Esophagus squamous epithelium (tissue), 5 donors: ENCODE data around the gene CFAP119. TPM values are rescaled to one million over a fixed set of nuclear protein-coding genes. Genes with fewer than 3 reads are reported as not detected.

Experiments used
- DNase-seq: peaks from one replicate; lab custom pipeline; 2025; lab: John Stamatoyannopoulos, UW
- H3K27ac ChIP-seq, 4 donors: fragments of 200-600 bp; sonication (generic); one replicate each; pipeline ENCODE4 v1.5.1; 2016 to 2019; ENCODE audit warnings: mild to moderate bottlenecking in 1 of 4
- H3K27me3 ChIP-seq, 4 donors: fragments of 200-600 bp; sonication (generic); 1 replicate in 3 of 4; 2 replicates in 1 of 4; pipeline versions ENCODE4 v1.5.1 to v1.6.0; 2017 to 2021; ENCODE audit warnings: antibody characterized with exemption in 1 of 4
- H3K36me3 ChIP-seq, 3 donors: fragments of 200-600 bp; sonication (generic); one replicate each; pipeline ENCODE4 v1.5.1; 2016 to 2019
- H3K4me1 ChIP-seq, 3 donors: fragments of 200-600 bp; sonication (generic); one replicate each; pipeline ENCODE4 v1.5.1; 2017 to 2019
- H3K4me3 ChIP-seq, 4 donors: fragments of 200-600 bp; sonication (generic); 1 replicate in 3 of 4; 2 replicates in 1 of 4; pipeline ENCODE4 v1.5.1; 2016 to 2019; ENCODE audit warnings: mild to moderate bottlenecking in 2 of 4, moderate library complexity in 1 of 4
- H3K9me3 ChIP-seq, 3 donors: fragments of 200-600 bp; sonication (generic); one replicate each; pipeline ENCODE4 v1.5.1; 2016 to 2019
- POLR2A ChIP-seq, 4 donors: fragments of 450-650 bp; IDR thresholded peaks; one replicate each; pipeline ENCODE4 v1.6.1; 2017; ENCODE audit warnings: antibody characterized with exemption in 4 of 4, mild to moderate bottlenecking in 4 of 4, moderate library complexity in 3 of 4
- WGBS, 2 donors: methylation state at CpG; one replicate each; pipeline ENCODE4 v1.1.5; 2018; 5-methylcytosine and 5-hydroxymethylcytosine counted together
- intact Hi-C: fragments of 100-400 bp; cut with DNase I; formaldehyde crosslinking; loops from one replicate; pipeline ENCODE4 v1.15.0; 2022
- total RNA-seq, 4 donors: library from RNA; depleted of rRNA; stranded (reverse); fragments of >200 nt; gene quantifications; one replicate each; pipeline ENCODE4 v1.1.0, GENCODE V29; 2016
- TF ChIP-seq, protein P1 (sequence below), 6 experiments: fragments of 450-650 bp in 4 of 6; fragments of 200-600 bp in 2 of 6; sonication (generic) in 2 of 6; IDR thresholded peaks; one replicate each; pipeline ENCODE4 v1.5.1; 2016 to 2019; ENCODE audit warnings: antibody characterized with exemption in 6 of 6, mild to moderate bottlenecking in 4 of 6, moderate library complexity in 4 of 6
- donor health status: DM: yes; HTN: yes; CAD: no.

Gene CFAP119
- total RNA-seq, 4 donors from 2014 or later: 1.3 to 5.0 (median 3.4) TPM; not detected in 1

DNA sequence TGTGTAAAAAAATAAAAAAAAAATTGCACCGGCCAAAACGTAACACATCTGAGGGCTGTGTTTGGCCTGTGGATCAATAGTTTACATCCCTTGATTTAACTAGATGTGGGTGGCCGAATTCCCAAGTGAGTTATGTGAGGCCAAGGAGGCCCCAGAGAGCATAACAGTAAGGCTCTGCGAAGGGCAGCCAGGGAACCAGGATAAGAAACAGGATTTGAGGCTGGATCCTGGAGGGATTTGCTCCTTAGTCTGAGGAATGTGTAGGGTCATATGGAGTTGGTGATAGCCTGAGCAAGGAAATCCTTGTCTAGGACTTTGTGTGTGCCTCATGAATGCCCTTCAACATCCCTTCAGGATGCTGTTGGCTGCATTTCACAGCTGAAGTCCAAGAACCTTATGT, 11.7 kb downstream of the CFAP119 start:
- TF ChIP-seq, protein P1, sequence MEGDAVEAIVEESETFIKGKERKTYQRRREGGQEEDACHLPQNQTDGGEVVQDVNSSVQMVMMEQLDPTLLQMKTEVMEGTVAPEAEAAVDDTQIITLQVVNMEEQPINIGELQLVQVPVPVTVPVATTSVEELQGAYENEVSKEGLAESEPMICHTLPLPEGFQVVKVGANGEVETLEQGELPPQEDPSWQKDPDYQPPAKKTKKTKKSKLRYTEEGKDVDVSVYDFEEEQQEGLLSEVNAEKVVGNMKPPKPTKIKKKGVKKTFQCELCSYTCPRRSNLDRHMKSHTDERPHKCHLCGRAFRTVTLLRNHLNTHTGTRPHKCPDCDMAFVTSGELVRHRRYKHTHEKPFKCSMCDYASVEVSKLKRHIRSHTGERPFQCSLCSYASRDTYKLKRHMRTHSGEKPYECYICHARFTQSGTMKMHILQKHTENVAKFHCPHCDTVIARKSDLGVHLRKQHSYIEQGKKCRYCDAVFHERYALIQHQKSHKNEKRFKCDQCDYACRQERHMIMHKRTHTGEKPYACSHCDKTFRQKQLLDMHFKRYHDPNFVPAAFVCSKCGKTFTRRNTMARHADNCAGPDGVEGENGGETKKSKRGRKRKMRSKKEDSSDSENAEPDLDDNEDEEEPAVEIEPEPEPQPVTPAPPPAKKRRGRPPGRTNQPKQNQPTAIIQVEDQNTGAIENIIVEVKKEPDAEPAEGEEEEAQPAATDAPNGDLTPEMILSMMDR (IDR thresholded peaks at IDR 0.05): no peak
- no peak for TF ChIP-seq POLR2A (IDR thresholded peaks at IDR 0.05)
- peaks cover 12 to 57% (median 18%) of the 10 kb centered on the region in 3 donors for H3K36me3 ChIP-seq
- no peak overlapping the region for H3K27ac ChIP-seq
- intact Hi-C loops: no loop called here
- no peaks in the 10 kb centered on the region for H3K9me3 ChIP-seq
- DNase-seq: no peak
- 84 to 93% methylated on average over 4 of the region's 4 CpGs for WGBS, 2 donors
- no peaks in the 10 kb centered on the region for H3K27me3 ChIP-seq
- H3K4me3 ChIP-seq: no peak overlapping the region
- H3K4me1 ChIP-seq: peaks cover 7 to 32% (median 10%) of the 10 kb centered on the region in 3 donors

DNA sequence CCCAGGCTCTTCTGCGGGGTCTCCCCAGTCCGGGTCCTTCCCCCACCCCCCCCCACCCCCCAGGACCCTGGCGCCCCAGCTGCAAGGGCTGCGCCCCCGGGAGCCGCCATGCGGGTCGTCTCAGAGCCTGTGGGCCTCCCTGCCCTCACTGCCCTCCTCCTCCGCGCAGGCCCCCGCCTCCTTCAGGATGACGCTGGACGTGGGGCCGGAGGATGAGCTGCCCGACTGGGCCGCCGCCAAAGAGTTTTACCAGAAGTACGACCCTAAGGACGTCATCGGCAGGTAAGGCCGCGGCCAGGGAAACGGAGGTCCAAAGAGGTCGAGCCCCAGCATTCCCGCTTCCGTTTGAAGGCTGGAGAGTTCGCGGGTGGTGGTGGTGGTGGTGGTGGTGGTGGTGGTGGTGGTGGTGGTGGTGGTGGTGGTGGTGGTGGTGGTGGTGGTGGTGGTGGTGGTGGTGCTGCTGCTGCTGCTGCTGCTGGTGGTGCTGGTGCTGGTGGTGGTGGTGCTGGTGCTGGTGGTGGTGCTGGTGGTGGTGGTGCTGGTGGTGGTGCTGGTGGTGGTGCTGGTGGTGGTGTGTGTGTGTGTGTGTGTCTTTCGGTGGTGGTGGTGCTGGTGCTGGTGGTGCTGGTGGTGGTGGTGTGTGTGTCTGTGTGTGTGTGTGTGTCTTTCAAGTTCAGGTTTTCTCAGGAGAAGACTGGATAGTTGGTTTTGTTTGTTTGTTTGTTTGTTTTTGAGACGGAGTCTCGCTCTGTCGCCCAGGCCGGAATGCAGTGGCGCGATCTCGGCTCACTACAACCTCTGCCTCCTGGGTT, 13.0 kb downstream of the CFAP119 start:
- H3K9me3 ChIP-seq: no peaks in the 10 kb centered on the region
- peak overlapping the region; percentile 86 to 91 (median 89) for H3K27ac ChIP-seq
- H3K4me1 ChIP-seq: peaks cover 7 to 32% (median 10%) of the 10 kb centered on the region in 3 donors
- no peak for DNase-seq
- 32 to 73% methylated on average over 7 to 19 of the region's 36 CpGs for WGBS, 2 donors
- H3K36me3 ChIP-seq: peaks cover 12 to 57% (median 14%) of the 10 kb centered on the region in 3 donors
- intact Hi-C loops: no loop called here
- no peaks in the 10 kb centered on the region for H3K27me3 ChIP-seq
- H3K4me3 ChIP-seq: peak overlapping the region; percentile 92 to 98 (median 93)
- no peak for TF ChIP-seq POLR2A (IDR thresholded peaks at IDR 0.05)

DNA sequence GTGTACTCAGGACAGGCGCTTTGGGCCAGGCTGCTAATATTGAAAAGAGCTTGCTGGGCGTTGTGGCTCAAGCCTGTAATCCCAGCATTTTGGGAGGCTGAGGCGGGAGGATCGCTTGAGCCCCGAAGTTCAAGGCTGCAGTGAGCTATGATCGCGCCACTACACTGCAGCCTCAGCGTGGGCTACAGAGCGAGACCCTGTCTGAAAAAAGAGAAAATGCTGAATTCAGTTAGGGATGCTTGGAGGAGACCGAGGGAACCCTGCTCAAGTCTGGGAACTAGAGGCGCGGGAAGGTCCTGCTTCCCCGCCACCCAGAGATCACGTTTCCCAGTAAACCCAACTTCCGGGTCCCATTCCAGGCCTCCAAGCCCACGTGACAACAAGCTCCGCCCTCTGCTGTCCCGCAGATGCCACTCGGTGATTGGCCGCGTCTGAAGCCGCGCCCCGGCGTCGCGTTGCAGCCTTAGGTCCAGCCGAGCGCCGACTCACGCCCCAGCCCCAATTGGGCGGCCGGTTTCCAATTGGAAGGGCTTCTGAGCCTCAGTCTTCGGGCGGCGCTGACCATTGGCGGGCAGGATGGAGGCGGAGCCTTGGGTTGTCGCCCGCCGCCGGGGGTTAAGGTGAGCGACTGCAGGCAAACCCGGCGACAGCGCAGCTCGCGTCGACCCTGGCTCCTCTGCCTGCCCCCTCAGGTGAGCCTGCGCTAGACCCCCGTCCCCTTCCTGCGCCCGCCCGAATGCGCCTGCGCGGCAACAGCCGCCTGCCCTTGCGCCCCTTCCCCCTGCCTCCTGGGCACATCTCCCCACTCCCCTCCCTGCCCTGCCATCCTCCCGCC, 13.8 kb downstream of the CFAP119 start, which contains the start of gene PHKG2:
Gene PHKG2, plus strand, starts transcription at position 627 of the 835 bp plus-strand sequence. CDS start 396 bp downstream, outside the sequence.
- peak within 1 kb of the TSS; percentile 92 to 98 (median 93) for H3K4me3 ChIP-seq
- H3K9me3 ChIP-seq: no peaks in the 10 kb centered on the region
- peak within 1 kb of the TSS; percentile 86 to 91 (median 89) for H3K27ac ChIP-seq
- H3K36me3 ChIP-seq: peaks cover 9 to 57% (median 16%) of the 10 kb centered on the region in 3 donors
- no peaks in the 10 kb centered on the region for H3K27me3 ChIP-seq
- 2 to 4% methylated on average over 24 to 25 of the region's 60 CpGs for WGBS, 2 donors
- peak; percentile 90 for DNase-seq
- intact Hi-C loops: no loop called here
- TF ChIP-seq, protein P1 (IDR thresholded peaks at IDR 0.05): peak in 1 of 6 experiments; percentile 11
- peak in 3 of 4 donors; percentile 49 to 57 (median 53) for TF ChIP-seq POLR2A (IDR thresholded peaks at IDR 0.05)
- peaks cover 7 to 32% (median 10%) of the 10 kb centered on the region in 3 donors for H3K4me1 ChIP-seq

DNA sequence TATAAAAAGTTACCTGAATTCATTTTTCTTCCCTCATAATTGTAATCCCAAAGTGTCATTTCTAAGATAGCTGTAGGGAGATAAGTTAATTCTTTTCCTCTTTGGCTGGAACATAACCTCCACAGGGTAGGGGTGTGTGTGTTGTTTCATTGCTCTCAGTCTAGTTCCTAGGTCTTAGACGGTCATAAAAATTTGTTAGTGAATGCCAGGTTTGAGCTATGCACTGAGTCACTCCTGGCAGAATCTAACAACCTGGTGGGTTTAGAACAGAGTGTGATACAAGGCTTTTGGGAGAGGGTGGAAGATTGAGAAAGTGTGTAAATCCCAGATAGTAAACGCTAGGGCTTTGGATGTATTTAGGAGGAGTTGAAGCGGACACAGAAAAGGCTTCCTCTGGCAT, 14.5 kb downstream of the CFAP119 start:
- DNase-seq: no peak
- Histone ChIP-seq H3K4me3 (peak overlapping the region in 3 of 4 donors; percentile 93 to 98 (median 93)), H3K36me3 (peaks cover 10 to 57% (median 16%) of the 10 kb centered on the region in 3 donors), H3K4me1 (peaks cover 7 to 34% (median 10%) of the 10 kb centered on the region in 3 donors), H3K27me3 (no peaks in the 10 kb centered on the region), H3K9me3 (no peaks in the 10 kb centered on the region), H3K27ac (peak overlapping the region; percentile 85 to 91 (median 88))
- 32 to 33% methylated on average over 3 of the region's 3 CpGs for WGBS, 2 donors
- intact Hi-C loops: no loop called here
- TF ChIP-seq, protein P1 (IDR thresholded peaks at IDR 0.05): no peak
- no peak for TF ChIP-seq POLR2A (IDR thresholded peaks at IDR 0.05)

DNA sequence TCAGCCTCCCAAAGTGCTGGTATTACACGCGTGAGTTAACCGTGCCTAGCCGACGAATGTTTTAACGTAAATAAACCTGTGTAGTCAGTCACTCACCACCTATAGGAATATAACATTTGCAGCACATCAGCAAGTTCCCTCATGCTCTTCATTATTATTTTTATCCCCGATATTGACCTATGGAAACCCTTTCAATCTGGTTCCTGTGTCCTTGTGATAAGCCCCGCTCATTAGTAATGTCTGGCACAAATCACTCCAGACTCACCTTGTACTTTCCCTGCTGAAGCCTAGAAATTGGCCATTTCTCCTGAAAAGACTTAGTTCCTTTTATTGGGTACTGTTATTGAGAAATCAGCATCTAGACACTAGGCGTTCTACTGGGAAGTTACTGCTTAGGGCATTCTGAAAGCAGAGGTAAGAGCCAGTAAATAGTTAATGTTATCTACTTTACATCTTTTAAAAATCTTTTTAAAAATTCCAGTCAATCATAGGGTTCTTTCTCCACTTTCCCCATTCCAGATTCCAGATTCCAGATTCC, 15.2 kb downstream of the CFAP119 start:
- H3K4me3 ChIP-seq: no peak overlapping the region
- peaks cover 16 to 57% (median 16%) of the 10 kb centered on the region in 3 donors for H3K36me3 ChIP-seq
- 86 to 89% methylated on average over 9 of the region's 9 CpGs for WGBS, 2 donors
- peaks cover 10 to 40% (median 16%) of the 10 kb centered on the region in 3 donors for H3K4me1 ChIP-seq
- H3K9me3 ChIP-seq: no peaks in the 10 kb centered on the region
- no peaks in the 10 kb centered on the region for H3K27me3 ChIP-seq
- H3K27ac ChIP-seq: peak overlapping the region in 2 of 4 donors; percentile 86 to 91
- TF ChIP-seq, protein P1 (IDR thresholded peaks at IDR 0.05): no peak
- no peak for TF ChIP-seq POLR2A (IDR thresholded peaks at IDR 0.05)
- intact Hi-C loops: no loop called here
- no peak for DNase-seq
